Measurements from ENCODE around the gene FLNC.
A peak's percentile ranks its signal among the peaks of the same experiment; 100 is the strongest.

Gene FLNC

DNA sequence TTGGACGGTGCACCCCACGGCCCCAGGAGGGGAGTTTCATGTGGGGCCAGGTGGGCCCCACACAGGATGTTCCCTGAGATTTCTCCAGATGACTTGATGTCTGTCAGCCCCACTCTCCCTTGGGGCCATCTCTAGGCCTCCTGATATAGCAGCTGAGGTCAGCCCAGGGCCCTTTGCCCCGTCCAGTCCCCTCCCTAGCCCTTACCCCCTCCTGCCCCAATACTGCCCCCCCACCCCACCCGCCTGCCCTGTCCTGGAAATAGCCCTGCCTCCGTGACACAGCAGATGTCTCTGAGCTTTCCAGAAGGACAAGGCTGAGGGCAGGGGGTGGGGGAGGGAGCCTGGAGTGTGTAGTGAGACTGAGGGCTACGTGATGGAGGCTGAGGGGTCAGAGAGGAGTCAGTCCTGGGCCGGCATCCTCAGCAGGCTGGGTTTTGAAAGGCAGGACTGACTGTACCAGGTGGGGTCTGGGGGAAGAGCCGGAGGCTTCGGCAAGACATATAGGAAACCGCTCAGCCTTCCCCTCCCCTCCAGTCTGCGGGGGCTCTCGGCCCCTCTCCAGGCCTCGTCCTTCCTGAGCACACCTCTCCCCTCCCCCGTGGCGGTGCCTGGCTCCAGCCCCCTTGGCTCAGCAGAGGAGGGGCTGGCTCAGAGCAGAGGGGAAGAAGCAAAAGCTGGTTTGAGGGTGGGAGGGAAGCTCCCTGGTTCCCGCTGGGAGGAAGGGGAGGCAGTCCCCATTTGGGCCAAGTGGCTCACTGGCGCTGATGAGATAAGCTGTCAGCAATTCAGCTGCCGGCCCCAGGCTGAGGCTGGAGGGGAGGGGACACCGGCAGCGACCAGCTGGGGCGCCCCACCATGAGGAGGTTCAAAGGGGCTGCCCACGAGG is 2.0 kb downstream of the FLNC start:
- DNase-seq (ENCODE audit: low spot score) = no peak

DNA sequence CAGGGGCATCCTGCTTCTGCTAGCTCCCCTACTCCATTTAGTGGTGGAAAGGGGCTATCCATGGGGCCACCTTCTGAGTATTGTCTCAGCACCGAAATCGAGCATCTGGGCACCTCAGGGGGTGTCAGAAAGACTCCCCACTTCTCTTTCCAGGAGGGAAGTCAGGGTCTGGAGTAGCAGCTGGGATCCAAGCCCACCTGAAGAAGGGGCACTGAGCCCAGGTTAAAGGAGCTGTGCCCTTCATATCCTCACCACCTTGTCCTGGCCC is 2.6 kb downstream of the FLNC start:
- DNase-seq (ENCODE audit: low spot score) = no peak

DNA sequence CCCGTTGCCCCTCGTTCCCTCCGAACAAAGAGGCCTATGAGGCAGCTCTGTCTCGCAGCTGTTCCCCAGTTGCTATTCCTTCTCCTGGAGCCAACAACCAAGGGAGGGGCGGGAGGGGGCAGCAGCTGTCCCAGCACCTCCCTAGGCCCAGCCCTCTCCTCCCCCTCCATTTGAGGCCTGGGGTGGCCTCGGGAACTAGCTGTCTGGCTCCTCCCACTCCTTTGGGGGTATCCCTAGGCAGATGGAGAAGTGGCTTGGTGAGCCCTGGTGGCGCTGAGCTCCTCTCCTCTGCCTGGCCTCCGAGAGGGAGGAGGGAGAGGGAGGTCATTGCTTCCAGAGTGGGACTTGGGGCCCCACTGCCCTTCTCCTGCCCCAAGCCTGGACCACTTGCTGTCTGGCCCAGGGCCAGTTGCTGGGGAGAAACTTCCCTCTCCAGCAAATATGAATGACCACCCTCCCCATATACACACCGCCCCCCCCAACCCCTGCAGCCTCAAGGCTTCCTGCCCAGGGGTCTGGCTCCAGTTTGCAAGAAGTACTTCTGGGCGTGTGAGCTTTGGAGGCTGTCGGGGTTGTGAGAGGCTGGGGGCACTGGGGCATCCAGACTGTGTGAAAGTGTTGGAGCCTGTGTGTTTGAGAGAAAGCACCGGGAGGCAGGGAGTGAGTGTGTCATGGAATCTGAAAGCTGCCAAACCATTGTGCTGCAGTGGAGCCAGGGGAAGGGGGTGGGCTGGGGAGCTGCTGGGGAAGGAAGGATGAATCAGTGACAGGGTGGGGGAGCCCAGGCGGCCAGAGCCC is 3.1 kb downstream of the FLNC start:
- peak; percentile 81 for DNase-seq (ENCODE audit: low spot score)

GRCh38 chr7:128833946-128834325 is 3.7 kb downstream of the FLNC start:
- DNase-seq (ENCODE audit: low spot score) = no peak

GRCh38 chr7:128835231-128835751 is 5.1 kb downstream of the FLNC start:
- DNase-seq (ENCODE audit: low spot score) = no peak

- no peak for DNase-seq (ENCODE audit: low spot score)
Measured at GRCh38 chr7:128835790-128836641, 5.8 kb downstream of the FLNC start.

GRCh38 chr7:128836729-128837348 is 6.6 kb downstream of the FLNC start:
- no peak for DNase-seq (ENCODE audit: low spot score)

GRCh38 chr7:128837521-128837921 is 7.3 kb downstream of the FLNC start:
- DNase-seq (ENCODE audit: low spot score) = no peak

- no peak for DNase-seq (ENCODE audit: low spot score)
Measured at GRCh38 chr7:128838109-128838779, 8.0 kb downstream of the FLNC start.

DNA sequence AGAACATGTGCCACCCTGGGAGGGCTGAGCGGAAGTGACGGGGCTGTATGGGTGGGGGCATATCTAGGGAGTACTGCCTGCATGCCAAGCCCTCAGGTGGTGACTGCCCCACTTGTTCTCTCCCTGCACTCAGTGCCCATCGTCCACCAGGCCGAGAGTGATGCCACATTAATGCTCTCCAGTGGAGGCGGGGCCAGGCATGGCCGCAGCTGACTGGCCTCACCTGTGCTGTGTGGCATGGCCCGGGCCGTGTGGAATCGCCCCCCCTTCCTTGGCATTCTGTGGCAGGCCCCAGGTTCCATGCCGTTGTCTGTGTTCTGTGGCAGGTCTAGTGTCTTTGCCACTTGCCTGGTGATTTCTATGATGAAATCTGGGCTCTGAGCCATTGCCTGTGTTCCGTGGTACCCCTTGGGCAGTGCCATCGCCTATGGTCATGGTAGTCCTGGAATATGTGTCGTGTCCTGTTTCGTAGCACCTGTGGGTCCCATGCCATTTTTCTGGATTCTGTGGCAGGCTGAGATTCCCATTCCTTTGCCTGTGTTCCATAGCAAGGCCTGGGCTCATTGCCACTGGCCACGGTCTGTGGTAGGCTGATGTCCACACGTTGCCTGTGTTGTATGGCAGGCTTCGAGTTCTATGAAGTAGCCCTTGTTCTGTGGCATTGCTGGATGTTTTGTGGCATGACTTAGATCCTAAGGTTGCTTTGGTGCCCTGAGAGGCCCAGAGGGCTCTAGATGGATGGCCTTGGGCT is 8.9 kb downstream of the FLNC start:
- no peak for DNase-seq (ENCODE audit: low spot score)

DNA sequence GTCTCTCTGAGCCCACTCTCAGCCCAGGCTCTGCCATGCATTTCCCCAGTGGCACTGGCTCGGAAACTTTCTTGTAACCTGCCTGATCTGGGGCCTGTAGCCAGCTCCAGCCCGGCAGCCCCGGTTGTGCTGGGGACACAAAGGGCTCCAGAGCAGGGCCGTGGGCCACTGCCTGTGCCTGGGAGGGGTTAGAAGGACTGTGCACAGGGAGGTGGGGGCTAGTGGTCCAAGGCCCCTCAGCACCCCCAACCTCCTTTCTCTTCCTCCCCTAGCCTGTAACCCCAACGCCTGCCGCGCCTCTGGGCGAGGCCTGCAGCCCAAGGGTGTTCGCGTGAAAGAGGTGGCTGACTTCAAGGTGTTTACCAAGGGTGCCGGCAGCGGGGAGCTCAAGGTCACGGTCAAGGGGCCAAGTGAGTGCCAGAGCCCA is 9.6 kb downstream of the FLNC start:
- no peak for DNase-seq (ENCODE audit: low spot score)

- DNase-seq (ENCODE audit: low spot score) = no peak
Measured at GRCh38 chr7:128840326-128841170, 10.3 kb downstream of the FLNC start.

DNA sequence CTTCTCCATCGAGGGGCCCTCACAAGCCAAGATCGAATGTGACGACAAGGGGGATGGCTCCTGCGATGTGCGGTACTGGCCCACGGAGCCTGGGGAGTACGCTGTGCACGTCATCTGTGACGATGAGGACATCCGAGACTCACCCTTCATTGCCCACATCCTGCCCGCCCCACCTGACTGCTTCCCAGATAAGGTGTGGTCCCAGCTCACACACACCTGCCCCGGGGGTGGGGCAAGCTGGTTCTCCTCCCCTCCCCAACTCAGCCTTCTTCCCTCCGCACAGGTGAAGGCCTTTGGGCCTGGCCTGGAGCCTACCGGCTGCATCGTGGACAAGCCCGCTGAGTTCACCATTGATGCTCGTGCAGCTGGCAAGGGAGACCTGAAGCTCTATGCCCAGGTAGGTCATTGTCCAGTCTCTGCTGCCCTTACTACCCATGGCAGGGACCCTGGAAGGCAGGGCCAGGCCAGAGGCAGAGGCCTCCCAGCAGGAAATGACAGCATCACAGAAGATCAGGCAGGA is 11.0 kb downstream of the FLNC start:
- DNase-seq (ENCODE audit: low spot score) = no peak

- no peak for DNase-seq (ENCODE audit: low spot score)
Measured at GRCh38 chr7:128841921-128842673, 11.9 kb downstream of the FLNC start.

DNA sequence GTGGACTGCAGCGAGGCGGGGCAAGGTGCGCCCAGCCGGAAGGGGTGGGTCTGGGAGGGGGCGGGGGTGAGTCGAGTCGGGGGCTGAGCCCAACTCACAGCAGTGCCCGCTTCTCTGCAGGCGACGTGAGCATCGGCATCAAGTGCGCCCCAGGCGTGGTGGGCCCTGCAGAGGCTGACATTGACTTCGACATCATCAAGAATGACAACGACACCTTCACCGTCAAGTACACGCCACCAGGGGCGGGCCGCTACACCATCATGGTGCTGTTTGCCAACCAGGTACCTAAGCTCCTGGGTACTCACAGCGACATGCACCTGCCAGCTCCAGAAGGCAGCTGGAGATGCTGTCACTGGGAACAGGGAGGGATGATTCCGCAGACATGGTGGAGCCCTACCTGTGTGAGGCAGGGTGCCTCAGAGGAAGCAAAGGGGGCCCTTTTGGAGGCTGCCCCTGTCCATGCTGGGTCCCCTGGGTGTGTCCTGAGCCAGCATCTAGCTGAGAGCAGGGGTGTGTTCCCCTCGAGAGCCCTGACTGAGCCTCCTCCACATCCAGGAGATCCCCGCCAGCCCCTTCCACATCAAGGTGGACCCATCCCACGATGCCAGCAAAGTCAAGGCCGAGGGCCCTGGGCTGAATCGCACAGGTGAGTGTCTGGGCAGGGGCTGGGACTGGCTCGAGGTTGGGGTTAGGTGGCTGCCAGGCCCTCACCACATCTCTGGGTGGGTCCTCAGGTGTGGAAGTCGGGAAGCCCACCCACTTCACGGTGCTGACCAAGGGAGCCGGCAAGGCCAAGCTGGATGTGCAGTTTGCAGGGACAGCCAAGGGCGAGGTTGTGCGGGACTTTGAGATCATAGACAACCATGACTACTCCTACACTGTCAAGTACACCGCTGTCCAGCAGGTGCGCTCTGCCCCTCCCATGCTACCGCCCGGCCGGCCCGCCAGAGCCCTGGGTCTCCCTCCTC is 12.8 kb downstream of the FLNC start:
- no peak for DNase-seq (ENCODE audit: low spot score)

GRCh38 chr7:128843938-128844621 is 13.9 kb downstream of the FLNC start:
- DNase-seq (ENCODE audit: low spot score) = no peak
